IPS-NIHi7 (cell line): Measurements from ENCODE around the gene MYL7.
"Not testable (repeated sequence)": the region's sequence is repeated elsewhere in the genome, so short reads cannot be mapped to it uniquely, and the experiment has no call there.

Experiments used
- DNase-seq: peaks from one replicate; pipeline ENCODE4 v3.0.0; 2012; ENCODE audit warnings: mixed read lengths; ENCODE audit errors: extremely low spot score

MYL7 gene

DNA sequence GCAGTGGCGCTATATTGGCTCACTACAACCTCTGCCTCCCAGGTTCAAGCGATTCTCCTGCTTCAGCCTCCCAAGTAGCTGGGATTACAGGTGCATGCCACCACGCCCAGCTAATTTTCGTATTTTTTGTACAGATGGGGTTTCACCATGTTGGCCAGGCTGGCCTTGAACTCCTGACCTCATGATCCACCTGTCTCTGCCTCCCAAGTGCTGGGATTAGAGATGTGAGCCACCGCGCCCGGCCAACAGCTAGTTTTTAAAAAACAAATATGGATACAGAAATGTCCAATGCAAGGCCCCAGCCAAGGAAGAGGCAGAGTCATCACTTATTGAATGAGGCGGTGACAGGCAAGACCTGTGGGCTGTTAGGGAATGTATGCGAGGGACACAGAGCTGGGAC lies 30.8 kb upstream of the MYL7 start:
- not testable (repeated sequence) for DNase-seq

- DNase-seq = no peak
Observed at GRCh38 chr7:44167920-44168319, 26.8 kb upstream of the MYL7 start.

- no peak for DNase-seq
Observed at GRCh38 chr7:44163591-44163990, 22.5 kb upstream of the MYL7 start.

- DNase-seq = no peak
Observed at GRCh38 chr7:44162785-44163395, 21.8 kb upstream of the MYL7 start.

DNA sequence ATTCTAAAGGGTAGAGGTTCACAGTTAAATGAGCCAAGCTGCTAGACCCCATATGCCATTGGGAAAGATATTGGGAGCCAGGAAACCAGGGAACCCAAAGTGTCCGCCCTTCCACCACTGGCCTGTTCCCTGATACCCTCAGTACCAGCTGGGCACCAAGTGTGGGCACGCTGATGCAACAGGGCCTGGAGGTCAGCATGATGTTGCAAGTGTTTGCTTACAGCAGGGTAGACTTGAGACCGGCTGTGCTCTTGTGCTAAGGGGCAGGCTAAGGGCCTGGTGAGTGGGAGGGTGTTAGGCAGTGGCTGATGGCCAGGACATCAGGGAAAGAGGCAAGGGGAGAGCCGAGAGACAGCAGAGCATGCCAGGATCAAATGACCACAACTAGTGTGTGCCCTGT lies 21.0 kb upstream of the MYL7 start:
- no peak for DNase-seq

GRCh38 chr7:44161371-44161770 lies 20.2 kb upstream of the MYL7 start:
- DNase-seq = no peak

DNA sequence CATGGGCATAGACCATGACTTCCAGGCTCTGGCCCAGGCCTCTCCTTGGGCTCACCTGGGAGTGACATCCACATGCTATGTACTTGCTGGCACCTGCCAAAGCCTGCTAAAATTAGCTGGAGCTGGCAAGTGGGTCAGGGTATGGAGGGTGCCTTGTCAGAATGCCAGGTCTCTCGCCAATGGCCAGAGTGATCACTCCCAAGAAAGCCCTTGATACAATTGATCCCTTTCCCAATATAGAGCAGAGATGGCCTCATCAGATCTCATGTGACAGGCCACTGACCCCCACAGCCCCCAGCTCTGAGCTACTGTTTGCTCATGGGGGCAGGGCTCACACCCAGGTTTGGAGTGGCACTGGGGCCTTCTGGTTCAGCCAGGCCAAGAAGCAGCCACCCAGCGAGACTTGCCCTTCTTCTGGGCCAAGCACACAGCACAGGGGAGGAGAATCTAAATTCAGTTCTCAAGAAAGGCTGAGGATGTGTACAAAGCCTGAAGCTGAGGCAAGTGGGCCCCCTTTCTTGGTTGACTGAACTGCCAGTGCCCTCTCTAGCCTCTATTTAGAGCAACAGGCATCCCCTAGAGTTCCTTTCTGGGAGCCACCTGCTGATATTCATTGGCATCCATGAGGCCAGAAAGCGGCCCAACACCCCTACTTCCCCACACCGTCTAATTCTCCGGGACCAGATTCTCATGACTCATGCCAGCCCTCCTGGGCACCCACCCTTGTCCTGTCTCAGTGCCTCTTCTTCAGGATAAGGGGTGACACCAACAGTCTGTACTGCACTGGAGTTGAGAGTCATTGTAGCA lies 18.9 kb upstream of the MYL7 start:
- DNase-seq = no peak

DNA sequence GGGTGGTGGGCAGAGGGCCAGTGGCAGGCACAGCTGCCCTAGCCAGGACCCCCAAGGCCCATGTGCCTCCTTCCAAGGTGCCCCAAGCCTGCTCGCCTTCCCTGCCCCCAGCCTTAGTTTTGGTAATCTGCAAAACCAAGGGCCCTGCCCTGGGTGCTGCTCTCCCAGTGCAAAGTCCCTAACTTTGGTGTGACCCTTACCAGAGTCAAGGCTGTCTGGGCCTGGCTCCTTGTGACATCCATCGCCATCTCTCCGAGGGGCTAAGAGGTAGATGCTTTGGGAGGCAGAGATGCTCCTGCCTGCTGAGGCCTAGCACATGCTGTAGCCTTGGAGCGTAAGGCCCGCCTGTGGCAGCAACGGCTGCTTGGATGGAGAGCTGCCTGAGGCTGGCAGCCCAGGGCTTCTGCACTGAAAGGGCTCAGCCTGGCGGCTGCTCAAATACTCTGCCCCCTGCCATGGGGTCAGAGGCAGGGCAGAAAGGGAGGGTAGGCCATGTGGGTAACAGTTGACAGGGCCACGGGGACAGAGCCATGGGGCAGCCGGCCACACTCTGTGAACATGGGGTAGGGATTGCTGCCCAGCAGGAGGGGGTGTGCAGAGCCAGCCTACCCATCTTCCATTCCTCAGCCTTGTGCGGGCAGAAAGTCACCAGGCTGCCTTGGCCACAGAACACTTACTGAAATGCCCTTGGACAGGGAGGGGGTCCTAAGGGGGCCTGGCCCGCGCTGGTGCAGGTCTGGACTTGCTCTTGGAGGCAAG lies 17.9 kb upstream of the MYL7 start:
- no peak for DNase-seq

DNA sequence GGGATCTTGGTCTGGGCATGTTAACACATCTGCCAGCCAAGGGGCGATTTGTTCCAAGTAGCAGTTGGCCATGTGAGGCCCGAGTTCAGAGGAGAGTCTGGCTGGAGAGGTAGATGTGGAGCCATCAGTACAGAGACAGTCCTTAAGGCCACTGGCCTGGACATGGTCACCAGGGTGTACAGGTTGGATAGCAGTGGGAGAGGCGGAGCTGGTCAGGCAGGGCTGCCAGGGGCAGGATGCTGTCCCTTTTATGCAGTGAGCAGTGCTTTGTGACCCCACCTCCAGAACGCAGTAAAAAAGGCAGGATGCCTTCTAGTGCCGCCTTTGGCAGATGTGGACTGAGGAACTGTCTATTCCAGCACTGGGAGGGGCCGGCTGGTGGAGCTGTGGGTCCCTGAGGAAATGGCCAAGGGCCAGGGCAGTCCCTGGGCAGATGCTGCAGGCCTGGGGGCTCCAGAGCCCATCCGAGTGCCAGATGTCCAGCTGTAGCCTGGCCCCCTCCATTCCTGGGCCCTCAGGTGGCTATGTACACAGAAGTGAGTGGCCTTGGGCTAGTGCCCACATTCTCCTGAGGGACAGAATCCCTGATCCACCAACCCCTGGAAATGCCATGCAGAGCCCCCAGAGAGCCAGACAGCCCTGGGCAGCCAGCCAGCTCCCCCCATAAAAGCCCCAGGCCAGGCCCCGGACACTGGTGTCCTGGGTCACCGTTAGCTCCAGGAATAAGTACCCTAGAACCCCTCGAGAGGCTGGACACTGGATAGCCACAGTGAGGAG lies 17.2 kb upstream of the MYL7 start:
- DNase-seq = no peak

GRCh38 chr7:44157116-44158080 lies 16.3 kb upstream of the MYL7 start:
- peak; percentile 44 for DNase-seq

DNA sequence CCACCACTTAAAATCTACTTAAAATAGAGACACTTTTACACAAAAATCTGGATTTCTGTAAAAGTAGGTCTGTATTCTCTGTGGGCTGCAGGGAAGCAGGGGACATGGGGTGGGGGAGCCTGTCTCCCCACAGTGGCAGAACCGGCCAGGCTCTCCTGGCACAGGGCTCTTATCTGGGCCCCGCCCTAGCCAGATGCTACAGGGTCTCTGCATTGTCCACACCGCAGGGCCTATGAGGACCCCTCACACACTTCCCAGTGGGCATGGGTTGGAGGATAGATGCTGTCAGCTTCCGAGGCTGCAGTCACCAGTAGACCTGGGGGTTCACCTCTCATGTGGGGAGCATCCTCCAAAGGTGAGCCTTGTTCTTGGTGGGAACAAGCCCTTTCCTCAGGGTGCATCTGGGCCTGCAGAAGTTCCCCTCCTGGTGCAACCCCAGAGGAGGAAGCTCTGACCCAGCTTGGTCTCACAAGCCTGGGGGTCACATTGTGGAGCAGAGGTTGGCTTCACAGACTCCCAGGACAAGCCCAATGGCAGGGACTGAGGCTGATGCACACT lies 15.4 kb upstream of the MYL7 start:
- DNase-seq = no peak

DNA sequence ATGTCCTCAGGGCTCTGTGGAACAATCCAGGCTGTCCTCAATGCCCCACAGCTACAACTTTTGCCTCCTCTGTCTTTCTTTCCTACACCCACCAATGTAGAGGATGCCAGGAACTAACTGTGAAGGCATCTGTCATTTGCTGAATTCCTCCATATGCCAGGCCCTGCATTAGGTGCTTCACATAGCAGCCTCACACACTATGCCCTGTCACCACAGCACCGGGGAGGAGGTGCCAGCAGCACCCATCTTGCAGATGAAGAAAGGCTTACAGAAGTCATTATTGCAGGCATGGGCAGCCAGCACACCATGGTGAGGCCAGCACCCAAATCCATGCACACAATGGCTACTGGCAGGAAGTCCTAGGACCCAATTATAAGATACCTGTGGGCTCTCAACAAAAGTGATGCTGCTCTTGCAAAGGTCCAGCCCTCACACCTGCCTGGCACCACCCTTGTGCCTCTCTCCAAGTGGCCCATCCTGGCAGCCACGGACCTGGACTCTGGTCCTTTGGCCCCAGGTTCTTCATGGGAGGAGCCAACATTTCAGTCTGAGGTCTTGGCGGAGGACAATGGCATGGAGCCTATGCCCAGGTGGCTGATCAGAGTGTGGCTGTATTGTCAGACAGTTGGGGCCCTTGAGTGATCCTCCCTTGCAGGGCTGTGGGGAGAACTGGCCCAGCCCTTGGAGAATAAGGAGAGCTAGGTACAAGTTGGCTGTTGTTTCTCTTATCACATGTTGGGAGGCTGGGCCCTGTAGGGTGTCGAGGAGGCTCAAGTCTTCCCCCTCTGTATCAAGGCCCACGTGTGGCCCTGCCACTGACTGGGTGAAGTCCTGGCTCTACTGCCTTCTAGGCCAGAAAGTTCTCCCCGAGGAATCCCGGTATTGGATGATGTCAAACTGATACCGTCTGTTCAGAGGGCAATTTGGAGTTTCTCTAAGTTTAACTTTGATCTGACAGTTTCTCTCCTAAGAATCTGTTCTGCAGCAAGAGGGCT lies 14.4 kb upstream of the MYL7 start:
- no peak for DNase-seq

GRCh38 chr7:44154703-44155102 lies 13.6 kb upstream of the MYL7 start:
- no peak for DNase-seq

DNA sequence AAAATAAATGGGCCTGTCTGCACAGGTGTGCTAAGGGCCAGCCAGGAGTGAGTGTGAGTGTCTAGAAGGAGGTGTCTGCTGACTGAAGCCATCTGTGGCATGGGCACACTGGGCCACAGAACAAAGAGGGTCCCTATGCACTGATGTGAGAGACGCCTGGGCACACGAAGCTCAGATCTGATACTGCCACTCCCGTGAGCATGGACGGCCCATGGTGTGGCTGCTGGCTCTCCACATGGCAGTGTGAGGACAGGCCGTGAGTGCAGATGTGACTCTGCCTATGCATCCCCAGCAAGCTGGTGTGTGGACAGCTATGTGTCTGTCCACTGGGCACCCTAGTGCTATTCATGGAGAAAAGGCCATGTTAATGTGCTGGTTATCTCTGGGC lies 12.8 kb upstream of the MYL7 start:
- DNase-seq = no peak

DNA sequence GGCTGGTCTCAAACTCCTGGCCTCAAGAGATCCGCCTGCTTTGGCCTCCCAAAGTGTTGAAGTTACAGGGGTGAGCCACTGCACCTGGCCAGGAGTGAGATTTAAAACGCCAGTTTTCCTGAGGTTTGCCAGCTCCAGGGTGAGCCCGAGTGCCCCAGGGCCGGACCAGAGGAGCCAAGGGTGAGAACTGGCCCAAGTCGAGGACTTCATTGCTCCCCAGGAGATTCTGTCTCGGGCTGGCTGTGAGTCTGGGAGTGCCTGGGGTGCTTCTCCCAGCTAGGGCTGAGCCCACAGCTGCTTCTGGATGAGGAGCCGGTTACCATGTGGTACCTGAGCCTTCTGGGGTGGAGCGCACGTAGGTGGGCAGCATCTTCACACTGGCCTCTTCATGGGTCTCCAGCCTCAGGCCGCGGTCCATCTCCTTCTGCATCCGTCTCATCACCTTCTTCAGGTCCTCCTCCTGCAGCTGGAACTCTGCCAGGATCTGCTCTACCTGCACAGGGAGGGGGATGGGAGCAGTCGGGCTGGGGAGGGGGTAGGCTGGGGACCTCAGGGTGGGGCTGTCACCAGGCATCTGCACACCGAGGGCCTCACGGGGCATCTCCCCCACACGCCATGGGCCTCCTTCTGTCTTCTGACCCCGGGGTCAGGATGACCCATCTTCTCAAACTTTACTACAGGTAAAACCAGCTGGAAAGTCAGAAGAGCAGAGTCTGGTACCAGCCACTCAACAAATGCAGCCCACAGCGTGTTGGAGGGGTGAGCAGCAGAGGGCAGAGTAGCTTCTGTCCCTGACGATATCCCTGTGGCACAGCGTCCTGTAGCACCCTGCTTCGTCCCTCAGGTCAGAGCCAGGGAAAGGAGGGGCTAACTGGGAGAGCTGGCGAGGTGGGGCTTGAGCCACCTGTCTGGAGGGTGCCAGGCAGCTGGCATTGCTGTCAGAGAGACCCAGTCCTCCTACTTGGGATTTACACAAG lies 12.1 kb upstream of the MYL7 start:
- no peak for DNase-seq

DNA sequence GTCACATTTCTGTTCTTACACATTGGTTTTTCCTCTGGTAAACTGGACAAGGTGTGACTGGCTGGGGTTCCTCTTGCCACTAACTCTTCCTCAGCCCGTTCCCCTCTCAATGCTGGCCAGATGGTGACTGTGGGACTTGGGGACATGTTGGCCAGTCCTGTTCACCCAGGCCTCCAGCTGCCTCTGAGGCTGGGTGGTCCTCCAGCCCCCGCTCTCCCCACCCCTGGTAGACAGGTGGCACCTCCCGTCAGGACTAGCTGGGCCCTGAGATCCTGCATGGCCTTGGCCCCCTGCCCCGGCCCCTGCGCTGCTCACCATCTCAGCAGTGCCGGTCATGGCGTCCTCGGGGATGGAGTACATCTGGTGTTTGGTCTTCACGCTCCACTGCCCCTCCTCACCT lies 10.8 kb upstream of the MYL7 start:
- DNase-seq = no peak

DNA sequence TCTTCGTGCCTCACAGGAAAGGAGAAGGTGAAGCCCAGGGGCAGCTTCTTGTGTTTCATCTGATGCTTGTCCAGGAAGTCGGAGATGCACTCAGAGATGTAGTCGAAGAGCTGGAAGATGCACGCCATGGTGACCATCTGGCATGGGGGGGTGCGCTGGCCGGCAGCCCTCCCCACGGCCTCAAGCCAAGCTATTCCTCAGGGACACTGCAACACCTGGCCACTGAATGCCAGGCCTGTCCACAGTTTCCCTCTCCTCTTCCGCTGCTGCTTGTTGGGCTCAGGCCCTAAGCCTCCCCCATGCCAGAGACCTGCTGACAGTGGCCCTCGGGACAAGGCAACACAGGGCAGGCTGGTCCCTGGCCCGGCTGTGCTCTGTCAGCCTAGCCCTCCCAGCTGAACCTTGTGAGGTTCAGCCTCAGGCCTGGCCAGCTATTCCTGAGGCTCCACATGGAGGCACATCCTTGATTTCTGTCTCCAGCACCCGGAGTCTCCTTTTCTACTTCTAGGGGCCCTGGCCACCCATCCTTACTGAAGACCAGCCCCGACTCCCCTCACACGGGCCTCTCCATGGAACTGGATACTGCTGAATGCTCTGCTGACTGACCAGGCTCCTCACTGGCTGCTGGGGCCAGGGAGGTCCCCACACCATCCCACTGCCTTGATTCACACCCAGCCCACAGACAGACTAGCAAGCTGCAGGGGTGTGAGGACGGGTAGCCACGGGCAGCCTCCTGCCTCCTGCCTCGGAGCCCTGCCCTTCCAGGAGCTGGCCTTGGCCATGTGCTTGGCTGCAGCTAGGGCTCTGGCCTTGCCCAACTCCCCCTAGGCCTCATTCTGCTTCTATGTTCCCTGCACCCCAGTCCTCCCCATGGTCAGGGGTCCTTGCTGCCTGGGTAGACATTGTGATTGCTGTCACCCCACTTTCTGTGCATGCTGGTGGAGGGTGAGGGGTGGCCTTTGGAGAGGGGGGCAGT lies 10.1 kb upstream of the MYL7 start:
- no peak for DNase-seq
